HK-2 (cell line): ENCODE results near the gene SOCS2.
A peak's percentile ranks its signal among the peaks of the same experiment; 100 is the strongest.

Source experiments
- DNase-seq: peaks from one replicate; pipeline ENCODE4 v3.0.0-alpha.2; 2018; ENCODE audit not compliant: unreplicated experiment

SOCS2 gene

GRCh38 chr12:93567174-93567573, 5.3 kb upstream of the SOCS2 start:
- DNase-seq, result no peak

GRCh38 chr12:93568091-93568490, 4.4 kb upstream of the SOCS2 start:
- no peak for DNase-seq

GRCh38 chr12:93569301-93569655, 3.2 kb upstream of the SOCS2 start:
- DNase-seq, result no peak

GRCh38 chr12:93569656-93570551, 2.6 kb upstream of the SOCS2 start:
- peak; percentile 75 for DNase-seq

GRCh38 chr12:93570552-93571364, 1.7 kb upstream of the SOCS2 start:
- peak; percentile 81 for DNase-seq

GRCh38 chr12:93571365-93571924, 1.0 kb upstream of the SOCS2 start:
- DNase-seq, result peak; percentile 52

- peak; percentile 2 for DNase-seq
These were observed 457 bp downstream of the SOCS2 start for GRCh38 chr12:93572712-93573551.

GRCh38 chr12:93573552-93574223, 1.2 kb downstream of the SOCS2 start:
- DNase-seq, result no peak

GRCh38 chr12:93577222-93577621, 4.7 kb downstream of the SOCS2 start:
- no peak for DNase-seq

GRCh38 chr12:93578221-93578620, 5.7 kb downstream of the SOCS2 start:
- DNase-seq, result no peak

GRCh38 chr12:93580682-93581081, 8.2 kb downstream of the SOCS2 start:
- no peak for DNase-seq

- DNase-seq, result no peak
These were observed 8.9 kb downstream of the SOCS2 start for GRCh38 chr12:93581370-93581769.

GRCh38 chr12:93582351-93582750, 9.9 kb downstream of the SOCS2 start:
- DNase-seq, result no peak

GRCh38 chr12:93583627-93584392, 11.3 kb downstream of the SOCS2 start:
- DNase-seq, result no peak

GRCh38 chr12:93585247-93585646, 12.8 kb downstream of the SOCS2 start:
- DNase-seq, result no peak

GRCh38 chr12:93587611-93588010, 15.1 kb downstream of the SOCS2 start:
- DNase-seq, result no peak

GRCh38 chr12:93589081-93589480, 16.6 kb downstream of the SOCS2 start:
- DNase-seq, result no peak

GRCh38 chr12:93591137-93591868, 18.8 kb downstream of the SOCS2 start:
- DNase-seq, result peak; percentile 32

GRCh38 chr12:93592641-93593406, 20.3 kb downstream of the SOCS2 start:
- DNase-seq, result no peak
